ENCODE results near the gene BEST3. TPM values are rescaled to one million over a fixed set of nuclear protein-coding genes. Genes with fewer than 3 reads are reported as not detected.

BEST3 gene
- polyA plus RNA-seq, 1 experiment = not detected

- no peak for DNase-seq (ENCODE audit: low read depth)
- ChIA-PET POLR2A (no interaction called here), CTCF (no interaction called here)
- TF ChIP-seq CTCF (IDR thresholded peaks at IDR 0.05; ENCODE audit: insufficient read depth, low read depth, low read length) = no peak
- Histone ChIP-seq H3K36me3 (ENCODE audit: control insufficient read depth, insufficient read depth, low read length) (no peaks in the 10 kb centered on the region), H3K4me3 (ENCODE audit: low read depth, low read length) (no peak overlapping the region), H3K27me3 (ENCODE audit: control insufficient read depth, insufficient read depth, low read length) (no peaks in the 10 kb centered on the region)
These were observed 11.1 kb downstream of the BEST3 start for GRCh38 chr12:69688021-69688420.

- Histone ChIP-seq H3K27me3 (ENCODE audit: control insufficient read depth, insufficient read depth, low read length) (no peaks in the 10 kb centered on the region), H3K4me3 (ENCODE audit: low read depth, low read length) (no peak overlapping the region), H3K36me3 (ENCODE audit: control insufficient read depth, insufficient read depth, low read length) (no peaks in the 10 kb centered on the region)
- no peak for DNase-seq (ENCODE audit: low read depth)
- no peak for TF ChIP-seq CTCF (IDR thresholded peaks at IDR 0.05; ENCODE audit: insufficient read depth, low read depth, low read length)
- ChIA-PET CTCF (no interaction called here), POLR2A (no interaction called here)
These were observed 11.7 kb downstream of the BEST3 start for GRCh38 chr12:69687390-69687789.

- POLR2A ChIA-PET = no interaction called here
- no peak for DNase-seq (ENCODE audit: low read depth)
- Histone ChIP-seq H3K27me3 (ENCODE audit: control insufficient read depth, insufficient read depth, low read length) (no peaks in the 10 kb centered on the region), H3K4me3 (ENCODE audit: low read depth, low read length) (no peak overlapping the region), H3K36me3 (ENCODE audit: control insufficient read depth, insufficient read depth, low read length) (no peaks in the 10 kb centered on the region)
- CTCF ChIA-PET = no interaction called here
- no peak for TF ChIP-seq CTCF (IDR thresholded peaks at IDR 0.05; ENCODE audit: insufficient read depth, low read depth, low read length)
These were observed 12.4 kb downstream of the BEST3 start for GRCh38 chr12:69686731-69687130.

GRCh38 chr12:69685810-69686209 lies 13.3 kb downstream of the BEST3 start:
- ChIA-PET POLR2A (no interaction called here), CTCF (interaction anchor here (1.3 kb wide), 1 partner anchor 17 kb away, joined by 3 read pairs; no protein-coding TSS in a partner anchor)
- Histone ChIP-seq H3K36me3 (ENCODE audit: control insufficient read depth, insufficient read depth, low read length) (no peaks in the 10 kb centered on the region), H3K4me3 (ENCODE audit: low read depth, low read length) (no peak overlapping the region), H3K27me3 (ENCODE audit: control insufficient read depth, insufficient read depth, low read length) (no peaks in the 10 kb centered on the region)
- no peak for DNase-seq (ENCODE audit: low read depth)
- no peak for TF ChIP-seq CTCF (IDR thresholded peaks at IDR 0.05; ENCODE audit: insufficient read depth, low read depth, low read length)

GRCh38 chr12:69684466-69684865 lies 14.6 kb downstream of the BEST3 start:
- TF ChIP-seq CTCF (IDR thresholded peaks at IDR 0.05; ENCODE audit: insufficient read depth, low read depth, low read length) = no peak
- H3K36me3 ChIP-seq (ENCODE audit: control insufficient read depth, insufficient read depth, low read length) = no peaks in the 10 kb centered on the region
- H3K27me3 ChIP-seq (ENCODE audit: control insufficient read depth, insufficient read depth, low read length) = no peaks in the 10 kb centered on the region
- ChIA-PET CTCF (interaction anchor here (1.3 kb wide), 1 partner anchor 15 kb away, joined by 3 read pairs; no protein-coding TSS in a partner anchor), POLR2A (no interaction called here)
- no peak for DNase-seq (ENCODE audit: low read depth)
- no peak overlapping the region for H3K4me3 ChIP-seq (ENCODE audit: low read depth, low read length)
